Gastroesophageal sphincter (tissue), 3 donors: ENCODE measurements around the gene FBXW8.

Experiments
- CTCF ChIP-seq, 4 experiments: fragments of 200-600 bp in 2 of 4; fragments of 450-650 bp in 2 of 4; sonication (generic) in 1 of 4; IDR thresholded peaks; one replicate each; pipeline ENCODE4 v1.5.1; 2017 to 2019; ENCODE audit warnings: antibody characterized with exemption in 4 of 4, mild to moderate bottlenecking in 2 of 4, moderate library complexity in 2 of 4
- POLR2A ChIP-seq, 2 donors: fragments of 450-650 bp; IDR thresholded peaks; one replicate each; pipeline ENCODE4 v1.6.1; 2017; ENCODE audit warnings: antibody characterized with exemption in 2 of 2, mild to moderate bottlenecking in 2 of 2, moderate library complexity in 1 of 2
- POLR2AphosphoS5 ChIP-seq: sonication (generic); formaldehyde crosslinking; IDR thresholded peaks from one replicate; pipeline ENCODE4 v1.6.1; 2017; ENCODE audit warnings: antibody characterized with exemption

- TF ChIP-seq CTCF (IDR thresholded peaks at IDR 0.05) (no peak), POLR2A (IDR thresholded peaks at IDR 0.05) (no peak), POLR2AphosphoS5 (no peak)
Observed at GRCh38 chr12:116937640-116938039, 26.9 kb downstream of the FBXW8 start.
